WTC11 (cell line): Measurements from ENCODE around the gene LMOD3. TPM values are rescaled to one million over a fixed set of nuclear protein-coding genes. Genes with fewer than 3 reads are reported as not detected.

Experiments
- ATAC-seq: fragments of 200-7000 bp; cut with Tn5 transposase; 2 replicates; pipeline ENCODE4 v1.10.0; 2021; ENCODE audit warnings: mild to moderate bottlenecking, moderate library complexity
- CTCF ChIA-PET: fragments of 300-600 bp; sonication (Branson Sonifier 250); formaldehyde crosslinking; loops from one replicate; lab custom pipeline; 2021; ENCODE audit warnings: antibody characterized with exemption; lab: Charles Lee
- POLR2A ChIA-PET: fragments of 350-600 bp; sonication (Branson Sonifier 250); formaldehyde crosslinking; loops from one replicate; lab custom pipeline; 2021; ENCODE audit warnings: antibody characterized with exemption; lab: Charles Lee
- DNase-seq: peaks from one replicate; pipeline ENCODE4 v3.0.0; 2021; ENCODE audit warnings: low spot score
- H3K27ac Mint-ChIP-seq: 2 replicates; pipeline ENCODE4 v1.8.0; 2021; ENCODE audit warnings: mixed read lengths
- H3K27me3 Mint-ChIP-seq: 2 replicates; pipeline ENCODE4 v1.8.0; 2021; ENCODE audit warnings: low read depth, mild to moderate bottlenecking, moderate library complexity, mixed read lengths
- H3K36me3 Mint-ChIP-seq: 2 replicates; pipeline ENCODE4 v1.8.0; 2021; ENCODE audit warnings: mixed read lengths
- H3K4me1 Mint-ChIP-seq: 2 replicates; pipeline ENCODE4 v1.8.0; 2022; ENCODE audit warnings: mixed read lengths
- H3K4me3 Mint-ChIP-seq: 2 replicates; pipeline ENCODE4 v1.8.0; 2021; ENCODE audit warnings: mild to moderate bottlenecking, moderate library complexity, mixed read lengths
- H3K9me3 Mint-ChIP-seq: 2 replicates; pipeline ENCODE4 v1.8.0; 2021; ENCODE audit warnings: mixed read lengths
- ELF4 ChIP-seq: sonication (generic); formaldehyde crosslinking; IDR thresholded peaks from 2 replicates; pipeline ENCODE4 v1.8.1; 2022; ENCODE audit warnings: low read depth, mild to moderate bottlenecking, moderate library complexity, missing genetic modification reagents
- MYBL2 ChIP-seq: sonication (generic); formaldehyde crosslinking; IDR thresholded peaks from 2 replicates; pipeline ENCODE4 v1.8.1; 2023; ENCODE audit warnings: mild to moderate bottlenecking, moderate library complexity, missing genetic modification reagents
- NFE2L1 ChIP-seq: sonication (generic); formaldehyde crosslinking; IDR thresholded peaks from 2 replicates; pipeline ENCODE4 v1.8.1; 2023; ENCODE audit warnings: missing genetic modification reagents
- SOX15 ChIP-seq: fragments of 250-450 bp; sonication (Bioruptor Pico); IDR thresholded peaks from 2 replicates; pipeline ENCODE4 v1.9.0; 2021; ENCODE audit warnings: mild to moderate bottlenecking
- TP53 ChIP-seq: sonication (generic); formaldehyde crosslinking; IDR thresholded peaks from 2 replicates; pipeline ENCODE4 v1.8.1; 2023; ENCODE audit warnings: mild to moderate bottlenecking, missing genetic modification reagents
- ZNF121 ChIP-seq: sonication (generic); formaldehyde crosslinking; IDR thresholded peaks from 2 replicates; pipeline ENCODE4 v1.8.0; 2023; ENCODE audit warnings: missing genetic modification reagents
- ZNF232 ChIP-seq: sonication (generic); formaldehyde crosslinking; IDR thresholded peaks from 2 replicates; pipeline ENCODE4 v1.8.0; 2022; ENCODE audit warnings: mild to moderate bottlenecking, missing genetic modification reagents
- total RNA-seq: library from RNA; stranded (reverse); gene quantifications from 3 replicates; pipeline ENCODE4 v1.2.3, GENCODE V29; 2021
- TF ChIP-seq, protein P1 (sequence below): sonication (generic); formaldehyde crosslinking; IDR thresholded peaks from 2 replicates; pipeline ENCODE4 v1.8.1; 2022; ENCODE audit warnings: missing genetic modification reagents, borderline replicate concordance
- TF ChIP-seq, protein P2 (sequence below): fragments of 250-450 bp; sonication (Bioruptor Pico); IDR thresholded peaks from 2 replicates; pipeline ENCODE4 v1.9.0; 2021; ENCODE audit warnings: mild to moderate bottlenecking, borderline replicate concordance
- TF ChIP-seq, protein P3 (sequence below): sonication (generic); formaldehyde crosslinking; IDR thresholded peaks from 2 replicates; pipeline ENCODE4 v1.8.0; 2022; ENCODE audit warnings: mild to moderate bottlenecking, missing genetic modification reagents
- TF ChIP-seq, protein P4 (sequence below): sonication (generic); formaldehyde crosslinking; conservative IDR thresholded peaks from 2 replicates; pipeline ENCODE4 v1.8.1; 2023; ENCODE audit warnings: mild to moderate bottlenecking, low read depth, missing genetic modification reagents, moderate library complexity
- TF ChIP-seq, protein P5 (sequence below): fragments of 200-600 bp; IDR thresholded peaks from 2 replicates; pipeline ENCODE4 v1.8.0; 2022; ENCODE audit warnings: antibody characterized with exemption

The LMOD3 gene
- total RNA-seq, 1 experiment from 2014 or later = not detected

DNA sequence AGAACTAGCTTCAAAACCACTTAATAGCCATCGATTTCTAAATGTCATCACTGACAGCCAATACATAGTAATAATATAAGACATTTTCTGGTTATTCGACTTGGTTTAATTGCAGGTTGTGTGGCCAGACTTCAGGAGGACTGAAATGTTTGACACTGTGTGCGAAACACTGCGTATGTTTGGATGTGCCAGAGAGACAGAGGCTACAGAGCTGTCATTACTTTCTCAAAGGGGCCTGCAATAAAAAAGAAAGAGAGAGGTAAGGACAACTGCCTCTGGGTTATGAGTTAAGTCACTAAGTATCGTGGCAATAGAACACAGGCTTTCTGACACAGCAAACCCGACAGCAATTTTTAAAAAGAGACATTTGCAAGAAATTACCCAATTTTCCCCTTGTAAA is 882 bp downstream of the LMOD3 start:
- H3K9me3 Mint-ChIP-seq = no peaks in the 10 kb centered on the region
- H3K27ac Mint-ChIP-seq = no peak overlapping the region
- TF ChIP-seq TP53 (CRISPR knock-in tag) (no peak), ZNF232 (CRISPR knock-in tag) (no peak), SOX15 (CRISPR knock-in tag) (no peak), ZNF121 (CRISPR knock-in tag) (no peak), ELF4 (CRISPR knock-in tag) (no peak), MYBL2 (CRISPR knock-in tag) (no peak)
- TF ChIP-seq, protein P1, sequence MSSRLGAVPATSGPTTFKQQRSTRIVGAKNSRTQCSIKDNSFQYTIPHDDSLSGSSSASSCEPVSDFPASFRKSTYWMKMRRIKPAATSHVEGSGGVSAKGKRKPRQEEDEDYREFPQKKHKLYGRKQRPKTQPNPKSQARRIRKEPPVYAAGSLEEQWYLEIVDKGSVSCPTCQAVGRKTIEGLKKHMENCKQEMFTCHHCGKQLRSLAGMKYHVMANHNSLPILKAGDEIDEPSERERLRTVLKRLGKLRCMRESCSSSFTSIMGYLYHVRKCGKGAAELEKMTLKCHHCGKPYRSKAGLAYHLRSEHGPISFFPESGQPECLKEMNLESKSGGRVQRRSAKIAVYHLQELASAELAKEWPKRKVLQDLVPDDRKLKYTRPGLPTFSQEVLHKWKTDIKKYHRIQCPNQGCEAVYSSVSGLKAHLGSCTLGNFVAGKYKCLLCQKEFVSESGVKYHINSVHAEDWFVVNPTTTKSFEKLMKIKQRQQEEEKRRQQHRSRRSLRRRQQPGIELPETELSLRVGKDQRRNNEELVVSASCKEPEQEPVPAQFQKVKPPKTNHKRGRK = no peak
- TF ChIP-seq, protein P2, sequence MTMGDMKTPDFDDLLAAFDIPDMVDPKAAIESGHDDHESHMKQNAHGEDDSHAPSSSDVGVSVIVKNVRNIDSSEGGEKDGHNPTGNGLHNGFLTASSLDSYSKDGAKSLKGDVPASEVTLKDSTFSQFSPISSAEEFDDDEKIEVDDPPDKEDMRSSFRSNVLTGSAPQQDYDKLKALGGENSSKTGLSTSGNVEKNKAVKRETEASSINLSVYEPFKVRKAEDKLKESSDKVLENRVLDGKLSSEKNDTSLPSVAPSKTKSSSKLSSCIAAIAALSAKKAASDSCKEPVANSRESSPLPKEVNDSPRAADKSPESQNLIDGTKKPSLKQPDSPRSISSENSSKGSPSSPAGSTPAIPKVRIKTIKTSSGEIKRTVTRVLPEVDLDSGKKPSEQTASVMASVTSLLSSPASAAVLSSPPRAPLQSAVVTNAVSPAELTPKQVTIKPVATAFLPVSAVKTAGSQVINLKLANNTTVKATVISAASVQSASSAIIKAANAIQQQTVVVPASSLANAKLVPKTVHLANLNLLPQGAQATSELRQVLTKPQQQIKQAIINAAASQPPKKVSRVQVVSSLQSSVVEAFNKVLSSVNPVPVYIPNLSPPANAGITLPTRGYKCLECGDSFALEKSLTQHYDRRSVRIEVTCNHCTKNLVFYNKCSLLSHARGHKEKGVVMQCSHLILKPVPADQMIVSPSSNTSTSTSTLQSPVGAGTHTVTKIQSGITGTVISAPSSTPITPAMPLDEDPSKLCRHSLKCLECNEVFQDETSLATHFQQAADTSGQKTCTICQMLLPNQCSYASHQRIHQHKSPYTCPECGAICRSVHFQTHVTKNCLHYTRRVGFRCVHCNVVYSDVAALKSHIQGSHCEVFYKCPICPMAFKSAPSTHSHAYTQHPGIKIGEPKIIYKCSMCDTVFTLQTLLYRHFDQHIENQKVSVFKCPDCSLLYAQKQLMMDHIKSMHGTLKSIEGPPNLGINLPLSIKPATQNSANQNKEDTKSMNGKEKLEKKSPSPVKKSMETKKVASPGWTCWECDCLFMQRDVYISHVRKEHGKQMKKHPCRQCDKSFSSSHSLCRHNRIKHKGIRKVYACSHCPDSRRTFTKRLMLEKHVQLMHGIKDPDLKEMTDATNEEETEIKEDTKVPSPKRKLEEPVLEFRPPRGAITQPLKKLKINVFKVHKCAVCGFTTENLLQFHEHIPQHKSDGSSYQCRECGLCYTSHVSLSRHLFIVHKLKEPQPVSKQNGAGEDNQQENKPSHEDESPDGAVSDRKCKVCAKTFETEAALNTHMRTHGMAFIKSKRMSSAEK (CRISPR knock-in tag) = no peak
- TF ChIP-seq, protein P3, sequence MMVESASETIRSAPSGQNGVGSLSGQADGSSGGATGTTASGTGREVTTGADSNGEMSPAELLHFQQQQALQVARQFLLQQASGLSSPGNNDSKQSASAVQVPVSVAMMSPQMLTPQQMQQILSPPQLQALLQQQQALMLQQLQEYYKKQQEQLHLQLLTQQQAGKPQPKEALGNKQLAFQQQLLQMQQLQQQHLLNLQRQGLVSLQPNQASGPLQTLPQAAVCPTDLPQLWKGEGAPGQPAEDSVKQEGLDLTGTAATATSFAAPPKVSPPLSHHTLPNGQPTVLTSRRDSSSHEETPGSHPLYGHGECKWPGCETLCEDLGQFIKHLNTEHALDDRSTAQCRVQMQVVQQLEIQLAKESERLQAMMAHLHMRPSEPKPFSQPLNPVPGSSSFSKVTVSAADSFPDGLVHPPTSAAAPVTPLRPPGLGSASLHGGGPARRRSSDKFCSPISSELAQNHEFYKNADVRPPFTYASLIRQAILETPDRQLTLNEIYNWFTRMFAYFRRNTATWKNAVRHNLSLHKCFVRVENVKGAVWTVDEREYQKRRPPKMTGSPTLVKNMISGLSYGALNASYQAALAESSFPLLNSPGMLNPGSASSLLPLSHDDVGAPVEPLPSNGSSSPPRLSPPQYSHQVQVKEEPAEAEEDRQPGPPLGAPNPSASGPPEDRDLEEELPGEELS (CRISPR knock-in tag) = no peak
- TF ChIP-seq, protein P4, sequence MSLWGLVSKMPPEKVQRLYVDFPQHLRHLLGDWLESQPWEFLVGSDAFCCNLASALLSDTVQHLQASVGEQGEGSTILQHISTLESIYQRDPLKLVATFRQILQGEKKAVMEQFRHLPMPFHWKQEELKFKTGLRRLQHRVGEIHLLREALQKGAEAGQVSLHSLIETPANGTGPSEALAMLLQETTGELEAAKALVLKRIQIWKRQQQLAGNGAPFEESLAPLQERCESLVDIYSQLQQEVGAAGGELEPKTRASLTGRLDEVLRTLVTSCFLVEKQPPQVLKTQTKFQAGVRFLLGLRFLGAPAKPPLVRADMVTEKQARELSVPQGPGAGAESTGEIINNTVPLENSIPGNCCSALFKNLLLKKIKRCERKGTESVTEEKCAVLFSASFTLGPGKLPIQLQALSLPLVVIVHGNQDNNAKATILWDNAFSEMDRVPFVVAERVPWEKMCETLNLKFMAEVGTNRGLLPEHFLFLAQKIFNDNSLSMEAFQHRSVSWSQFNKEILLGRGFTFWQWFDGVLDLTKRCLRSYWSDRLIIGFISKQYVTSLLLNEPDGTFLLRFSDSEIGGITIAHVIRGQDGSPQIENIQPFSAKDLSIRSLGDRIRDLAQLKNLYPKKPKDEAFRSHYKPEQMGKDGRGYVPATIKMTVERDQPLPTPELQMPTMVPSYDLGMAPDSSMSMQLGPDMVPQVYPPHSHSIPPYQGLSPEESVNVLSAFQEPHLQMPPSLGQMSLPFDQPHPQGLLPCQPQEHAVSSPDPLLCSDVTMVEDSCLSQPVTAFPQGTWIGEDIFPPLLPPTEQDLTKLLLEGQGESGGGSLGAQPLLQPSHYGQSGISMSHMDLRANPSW (CRISPR knock-in tag) = no peak
- H3K27me3 Mint-ChIP-seq = no peaks in the 10 kb centered on the region
- no peak overlapping the region for H3K4me3 Mint-ChIP-seq
- ATAC-seq (no peak), DNase-seq (no peak)
- CTCF ChIA-PET = interaction anchor here (0.5 to 2.2 kb wide), 26 partner anchors 8 to 303 kb away, joined by 3 to 17 read pairs (median 4); no protein-coding TSS in a partner anchor
- POLR2A ChIA-PET = interaction anchor here (0.5 kb wide), 1 partner anchor 566 kb away, joined by 4 read pairs; no protein-coding TSS in a partner anchor
- no peaks in the 10 kb centered on the region for H3K36me3 Mint-ChIP-seq
- H3K4me1 Mint-ChIP-seq = peaks cover 8% of the 10 kb centered on the region; the same call in 1 of the 2 replicates

DNA sequence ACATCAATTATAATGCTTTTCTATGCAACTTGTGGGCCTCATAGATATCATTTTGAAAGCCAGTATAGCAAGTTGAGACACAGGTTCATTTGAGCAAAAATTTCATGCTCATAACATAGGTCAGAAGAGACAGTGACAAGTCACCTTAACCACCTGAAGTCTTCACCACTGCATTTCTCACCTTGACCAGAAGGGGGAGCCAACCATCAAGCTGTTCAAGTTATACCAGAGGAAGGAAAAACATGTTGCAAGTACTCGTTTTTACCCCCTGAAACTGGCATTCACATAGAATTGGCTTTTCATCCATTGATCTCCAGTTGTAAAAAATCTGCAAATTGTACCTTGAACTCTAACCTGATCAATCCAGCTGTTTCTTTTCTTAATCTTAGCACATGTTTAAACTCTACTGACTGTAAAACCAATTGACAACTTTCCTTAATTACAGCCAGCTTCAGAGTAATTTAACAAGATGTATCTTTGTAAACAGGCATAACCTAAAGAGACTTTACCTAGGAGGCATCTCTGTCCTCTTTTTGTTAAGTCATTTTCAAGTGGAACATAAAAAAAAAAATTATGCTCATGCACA is 1.4 kb downstream of the LMOD3 start:
- TF ChIP-seq, protein P5, sequence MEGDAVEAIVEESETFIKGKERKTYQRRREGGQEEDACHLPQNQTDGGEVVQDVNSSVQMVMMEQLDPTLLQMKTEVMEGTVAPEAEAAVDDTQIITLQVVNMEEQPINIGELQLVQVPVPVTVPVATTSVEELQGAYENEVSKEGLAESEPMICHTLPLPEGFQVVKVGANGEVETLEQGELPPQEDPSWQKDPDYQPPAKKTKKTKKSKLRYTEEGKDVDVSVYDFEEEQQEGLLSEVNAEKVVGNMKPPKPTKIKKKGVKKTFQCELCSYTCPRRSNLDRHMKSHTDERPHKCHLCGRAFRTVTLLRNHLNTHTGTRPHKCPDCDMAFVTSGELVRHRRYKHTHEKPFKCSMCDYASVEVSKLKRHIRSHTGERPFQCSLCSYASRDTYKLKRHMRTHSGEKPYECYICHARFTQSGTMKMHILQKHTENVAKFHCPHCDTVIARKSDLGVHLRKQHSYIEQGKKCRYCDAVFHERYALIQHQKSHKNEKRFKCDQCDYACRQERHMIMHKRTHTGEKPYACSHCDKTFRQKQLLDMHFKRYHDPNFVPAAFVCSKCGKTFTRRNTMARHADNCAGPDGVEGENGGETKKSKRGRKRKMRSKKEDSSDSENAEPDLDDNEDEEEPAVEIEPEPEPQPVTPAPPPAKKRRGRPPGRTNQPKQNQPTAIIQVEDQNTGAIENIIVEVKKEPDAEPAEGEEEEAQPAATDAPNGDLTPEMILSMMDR = peak; percentile 94
- TF ChIP-seq NFE2L1 (CRISPR knock-in tag) = no peak
- Mint-ChIP-seq H3K27me3 (no peaks in the 10 kb centered on the region), H3K4me3 (no peak overlapping the region), H3K36me3 (no peaks in the 10 kb centered on the region), H3K4me1 (peaks cover 8% of the 10 kb centered on the region; the same call in 1 of the 2 replicates), H3K9me3 (no peaks in the 10 kb centered on the region), H3K27ac (no peak overlapping the region)
- POLR2A ChIA-PET = interaction anchor here (0.5 kb wide), 1 partner anchor 566 kb away, joined by 4 read pairs; no protein-coding TSS in a partner anchor
- CTCF ChIA-PET = interaction anchor here (0.5 to 2.2 kb wide), 27 partner anchors 9 to 304 kb away, joined by 3 to 17 read pairs (median 3); no protein-coding TSS in a partner anchor
- peak; percentile 74 for ATAC-seq
- DNase-seq = peak; percentile 90
